Measurements from ENCODE around the gene GIGYF2.

Gene GIGYF2

DNA sequence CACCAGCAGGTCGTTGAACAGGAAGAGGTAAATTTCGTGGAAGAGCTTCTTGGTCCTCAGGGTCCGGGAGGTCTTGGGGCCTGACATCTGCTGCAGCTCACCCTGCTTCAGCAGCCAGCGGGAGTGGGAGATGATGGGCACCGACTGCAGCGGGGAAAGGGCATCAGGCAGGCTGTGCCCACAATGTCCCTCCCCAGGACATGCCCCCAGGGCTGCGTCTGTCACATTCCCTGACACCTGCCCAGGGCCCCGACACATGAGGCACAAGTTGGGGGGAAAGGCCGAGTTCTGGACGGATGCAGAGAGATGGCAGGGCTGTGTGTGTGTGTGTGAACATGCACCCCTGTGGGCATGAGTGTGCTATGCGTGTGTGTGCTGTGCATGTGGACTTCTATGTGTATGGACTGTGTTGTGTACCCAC lies 186.9 kb downstream of the GIGYF2 start:
- no peak for DNase-seq

DNA sequence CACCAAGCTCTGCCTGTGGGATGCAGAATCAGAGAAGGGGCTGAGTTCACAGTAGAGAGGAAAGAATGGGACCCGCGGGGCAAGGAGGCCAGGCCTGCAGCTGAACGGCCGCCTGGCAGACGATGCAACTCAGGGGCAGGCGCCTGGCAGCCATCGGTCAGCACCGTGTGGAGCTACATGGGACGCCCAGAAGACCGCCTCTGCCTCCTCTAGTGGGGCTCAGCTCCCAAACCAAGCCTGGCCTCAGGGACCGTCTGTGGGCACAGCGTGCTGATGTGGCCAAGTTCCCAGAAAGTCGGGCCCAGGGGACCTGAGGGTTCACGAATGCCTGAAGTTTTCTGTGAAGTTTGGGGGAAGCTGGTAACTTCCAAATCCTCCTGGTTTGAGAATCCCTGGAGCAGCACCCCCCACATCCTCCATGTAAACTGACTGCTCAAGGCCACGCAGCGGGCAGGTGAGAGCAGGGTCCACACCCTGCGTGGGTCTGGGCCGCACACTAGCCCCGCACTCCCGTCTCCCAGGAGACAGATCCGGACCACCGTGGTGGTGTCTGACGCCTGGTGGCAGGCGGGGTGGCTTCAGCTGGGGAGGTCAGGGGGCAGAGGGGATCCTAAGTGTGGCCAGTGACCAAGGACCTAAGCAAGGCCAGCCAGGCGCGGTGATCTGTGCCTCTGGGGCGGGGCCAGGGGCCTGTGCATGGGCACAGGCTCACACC lies 187.6 kb downstream of the GIGYF2 start:
- DNase-seq = no peak

DNA sequence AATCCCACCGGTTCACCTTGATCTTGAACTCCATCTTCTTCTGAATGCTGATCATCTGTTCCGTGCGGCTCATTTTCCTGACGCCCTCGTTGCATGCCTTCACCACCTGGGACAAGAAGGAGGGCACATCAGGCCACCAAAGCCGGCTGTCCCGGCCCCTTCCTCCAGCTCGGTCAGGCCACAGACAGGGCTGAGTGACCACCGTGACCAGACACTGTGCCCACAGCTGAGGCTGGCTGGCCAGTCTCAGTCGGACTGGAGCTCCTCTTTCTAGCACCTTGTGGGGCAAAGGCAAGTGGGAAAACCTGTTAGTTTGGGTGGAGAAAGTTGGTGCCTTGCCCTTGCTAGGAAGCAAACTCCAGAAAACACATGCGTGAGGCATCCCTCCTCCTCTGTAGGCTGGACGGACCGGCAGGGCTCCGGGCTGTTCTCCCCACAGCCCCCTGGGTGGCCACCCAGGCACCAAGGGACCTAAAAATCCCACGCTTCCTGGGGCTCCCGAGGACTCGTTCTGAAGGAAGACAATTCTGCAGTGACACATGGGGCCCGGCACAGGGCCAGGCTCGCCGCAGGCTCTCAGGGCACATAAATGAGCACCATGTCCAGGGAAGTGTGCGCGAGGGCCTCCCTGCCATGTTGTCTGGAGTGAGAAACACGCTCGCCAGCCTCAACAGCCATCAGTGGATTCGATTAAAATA lies 188.3 kb downstream of the GIGYF2 start:
- no peak for DNase-seq

DNA sequence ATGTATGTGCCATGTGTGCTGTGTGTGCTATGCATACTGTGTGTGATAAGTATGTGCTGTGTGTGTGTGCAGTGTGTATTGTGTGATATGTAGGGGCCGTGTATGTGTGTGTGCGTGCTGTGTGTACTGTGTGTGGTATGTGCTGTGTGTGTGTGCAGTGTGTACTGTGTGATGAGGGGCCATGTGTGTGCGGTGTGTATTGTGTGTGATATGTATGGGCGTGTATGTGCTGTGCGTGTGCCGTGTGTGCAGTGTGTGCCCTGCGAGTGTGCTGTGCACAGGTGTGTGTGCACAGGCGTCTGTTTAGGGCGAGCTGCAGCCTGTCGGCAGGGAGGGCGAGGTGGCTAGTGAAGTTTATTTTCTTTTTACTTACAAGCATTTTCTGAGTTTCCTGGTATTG lies 189.0 kb downstream of the GIGYF2 start:
- no peak for DNase-seq

- peak; percentile 13 for DNase-seq
Measured at GRCh38 chr2:232886632-232887031, 189.5 kb downstream of the GIGYF2 start.

GRCh38 chr2:232887171-232887850 lies 190.2 kb downstream of the GIGYF2 start:
- DNase-seq = peak; percentile 33

DNA sequence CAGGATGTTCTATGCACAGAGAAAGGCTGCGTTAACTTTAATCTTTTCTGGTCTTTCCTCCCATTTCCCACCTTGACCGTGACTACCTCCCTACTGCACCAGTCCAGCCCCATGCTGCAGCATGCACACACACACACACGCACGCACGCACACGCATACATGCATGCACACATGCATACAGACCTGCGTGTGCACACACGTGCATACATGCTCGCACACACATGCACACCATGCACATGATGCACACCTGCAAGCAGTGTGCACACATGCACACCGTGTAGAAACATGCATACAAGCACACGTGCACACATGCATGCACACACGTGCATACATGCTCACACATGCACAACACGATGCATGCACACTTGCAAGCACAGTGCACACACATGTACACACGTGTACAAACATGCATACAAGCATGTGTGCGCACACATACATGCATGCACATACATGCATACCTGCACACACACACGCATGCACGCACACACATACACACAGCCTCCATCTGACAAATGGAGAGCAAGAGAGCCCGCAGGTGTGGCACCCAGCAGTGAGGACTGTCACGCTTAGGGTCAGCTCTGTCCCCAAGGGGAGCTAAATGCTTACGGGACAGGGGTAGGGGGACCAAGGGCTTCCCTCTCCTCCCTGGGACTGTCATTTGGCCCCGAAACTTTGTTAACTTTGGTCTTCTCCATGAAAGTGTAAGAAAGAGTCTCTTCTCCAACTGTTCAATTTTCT lies 191.1 kb downstream of the GIGYF2 start:
- DNase-seq = no peak

GRCh38 chr2:232888839-232889529 lies 191.9 kb downstream of the GIGYF2 start:
- no peak for DNase-seq

GRCh38 chr2:232889876-232890401 lies 192.8 kb downstream of the GIGYF2 start:
- DNase-seq = no peak

- DNase-seq = peak; percentile 43
Measured at GRCh38 chr2:232890536-232890895, 193.4 kb downstream of the GIGYF2 start.

- peak; percentile 53 for DNase-seq
Measured at GRCh38 chr2:232890896-232891601, 193.9 kb downstream of the GIGYF2 start.

DNA sequence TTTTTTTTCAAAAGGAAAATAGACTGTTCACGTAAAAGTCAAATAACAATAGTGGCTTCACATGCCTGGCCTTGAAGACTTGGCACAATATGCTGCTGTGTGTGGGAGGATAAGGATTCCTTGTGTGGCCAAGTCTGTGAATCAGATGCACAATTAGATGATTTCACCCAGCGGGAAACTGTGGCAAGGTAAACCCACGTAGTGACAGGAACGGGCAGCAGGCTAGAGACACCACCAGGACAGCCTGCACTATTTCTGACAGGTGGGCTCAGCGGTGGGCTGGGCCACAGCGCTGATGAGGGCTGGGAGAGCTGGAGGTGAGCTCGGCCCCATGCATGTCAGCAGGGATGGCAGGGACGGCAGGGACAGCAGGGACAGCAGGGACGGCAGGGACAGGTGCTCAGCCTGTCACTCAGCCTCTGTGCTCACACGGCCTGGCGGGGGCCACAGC lies 194.5 kb downstream of the GIGYF2 start:
- no peak for DNase-seq

DNA sequence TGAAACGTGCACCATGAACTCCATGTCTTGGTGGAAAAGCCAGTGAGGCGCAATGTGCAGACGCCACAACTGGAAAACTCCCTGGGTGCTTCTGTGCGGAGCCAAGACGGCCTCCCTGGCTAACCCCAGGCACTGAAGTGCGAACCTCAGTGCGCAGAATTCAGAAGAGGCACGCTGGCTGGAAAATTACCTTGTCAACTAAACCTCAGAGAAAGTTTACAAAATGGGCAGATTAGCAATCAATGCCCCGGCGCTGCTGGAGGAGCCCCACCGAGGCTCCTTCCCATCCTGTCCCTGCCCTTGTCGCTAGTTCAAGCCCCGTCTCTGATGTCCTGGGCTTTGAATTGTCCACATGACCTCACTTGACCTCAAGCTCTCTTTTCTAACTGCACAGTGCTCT lies 195.1 kb downstream of the GIGYF2 start:
- DNase-seq = no peak

GRCh38 chr2:232892843-232893242 lies 195.7 kb downstream of the GIGYF2 start:
- DNase-seq = no peak

DNA sequence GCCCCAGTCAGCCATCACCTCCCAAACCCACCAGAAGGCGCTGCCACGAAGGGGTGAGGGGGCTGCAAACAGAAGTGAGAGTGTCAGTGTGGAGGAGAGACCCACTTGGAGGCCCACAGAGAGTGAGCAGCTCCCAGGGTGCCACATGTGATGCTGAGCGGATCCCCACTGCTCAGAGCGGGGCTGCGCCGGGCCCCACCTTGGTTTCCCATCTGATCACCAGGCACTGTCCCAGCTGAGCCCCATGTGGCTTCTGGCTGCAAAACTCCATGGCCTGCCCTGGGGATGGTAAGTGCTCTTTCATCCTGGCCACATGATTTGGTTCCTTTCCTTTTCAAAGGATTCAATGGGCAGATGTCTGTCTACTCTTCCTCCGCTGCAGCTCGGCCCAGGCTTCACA lies 196.7 kb downstream of the GIGYF2 start:
- no peak for DNase-seq

DNA sequence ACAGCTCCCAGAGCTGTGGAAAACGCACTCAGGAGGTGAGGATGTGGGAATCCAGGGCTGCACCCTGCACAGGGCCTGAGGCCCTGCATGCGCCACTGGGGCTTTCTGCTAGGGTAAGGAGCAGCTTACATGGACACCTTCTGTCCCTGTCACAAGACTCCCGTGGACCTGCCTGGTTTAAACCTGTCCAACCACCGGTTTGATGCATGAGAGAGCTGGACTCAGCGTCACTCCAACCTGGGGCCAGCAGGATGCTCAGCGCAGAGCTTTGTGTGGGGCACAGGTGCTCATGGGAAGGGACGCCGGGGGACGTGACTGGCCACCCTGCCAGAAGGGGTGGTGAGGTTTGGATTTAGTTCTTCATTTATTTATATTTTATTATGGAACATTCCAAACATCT lies 197.1 kb downstream of the GIGYF2 start:
- no peak for DNase-seq

GRCh38 chr2:232894746-232895145 lies 197.6 kb downstream of the GIGYF2 start:
- DNase-seq = peak; percentile 46

GRCh38 chr2:232896111-232896510 lies 199.0 kb downstream of the GIGYF2 start:
- no peak for DNase-seq

- DNase-seq = peak; percentile 46
Measured at GRCh38 chr2:232896720-232897597, 199.8 kb downstream of the GIGYF2 start.

DNA sequence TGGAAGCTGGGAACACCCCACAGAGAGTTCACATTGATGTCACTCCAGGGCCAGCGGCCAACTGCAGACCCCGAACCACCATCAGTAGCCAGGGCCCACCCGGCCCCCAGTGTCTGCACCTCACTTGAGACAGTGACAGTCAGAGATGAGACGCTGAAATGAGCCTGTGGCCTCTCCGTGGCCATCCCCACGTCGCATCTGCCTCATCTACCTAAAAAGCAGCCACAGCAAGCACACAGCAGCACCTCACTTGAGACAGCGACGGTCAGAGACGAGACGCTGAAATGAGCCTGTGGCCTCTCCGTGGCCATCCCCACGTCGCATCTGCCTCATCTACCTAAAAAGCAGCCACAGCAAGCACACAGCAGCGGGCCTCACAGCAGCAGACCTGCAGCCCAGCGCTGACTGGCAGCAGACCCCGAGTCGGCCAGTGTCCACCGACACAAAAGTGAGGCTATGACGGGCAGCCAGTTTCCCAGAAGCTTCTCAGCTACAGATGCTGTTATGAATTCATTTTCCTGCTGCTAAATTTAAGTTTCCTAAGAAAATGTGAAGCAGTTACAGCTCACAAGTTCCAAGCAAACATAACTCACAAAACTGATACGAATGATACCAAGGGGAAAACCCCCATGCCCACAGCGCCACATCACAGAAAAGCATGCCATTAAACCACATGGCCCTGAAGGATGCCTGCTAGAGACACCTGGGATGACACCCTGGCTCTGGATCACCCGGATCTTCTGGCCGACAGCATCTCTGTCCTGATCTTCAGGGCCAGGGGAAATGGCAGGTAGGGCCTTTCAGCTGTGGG lies 200.7 kb downstream of the GIGYF2 start:
- peak; percentile 59 for DNase-seq
